HCT116 (cell line): ENCODE measurements around the gene EFHD1. TPM values are rescaled to one million over a fixed set of nuclear protein-coding genes. Genes with fewer than 3 reads are reported as not detected.

Source experiments
- ATAC-seq: fragments of 200-7000 bp; cut with Tn5 transposase; 2 replicates; pipeline ENCODE4 v1.9.1; 2020; ENCODE audit warnings: mild to moderate bottlenecking, moderate library complexity
- BruUV-seq: library from RNA; stranded (reverse); fragments of 400-500 nt; replicated peaks from 2 replicates; lab custom pipeline; 2021; lab: Mats Ljungman, UMichigan
- CTCF ChIA-PET: fragments of 300-600 bp; sonication (Branson Sonifier 250); formaldehyde crosslinking; loops from one replicate; lab custom pipeline; 2021; ENCODE audit warnings: antibody characterized with exemption; lab: Charles Lee
- POLR2A ChIA-PET: fragments of 300-600, 350-600 bp; sonication (Branson Sonifier 250); formaldehyde crosslinking; loops from one replicate; lab custom pipeline; 2021; ENCODE audit warnings: antibody characterized with exemption; lab: Charles Lee
- RAD21 ChIA-PET, 2 experiments: fragments of 300-600 bp; sonication (Branson Sonifier 250); formaldehyde crosslinking; loops; one replicate each; lab custom pipeline; 2023; ENCODE audit warnings: low total read pairs in 2 of 2; ENCODE audit not compliant: uncharacterized antibody in 2 of 2, unreplicated experiment in 2 of 2, low non-redundant PET in 1 of 2; lab: Charles Lee
- DNase-seq: peaks from one replicate; pipeline ENCODE4 v3.0.0-alpha.2; 2010; ENCODE audit warnings: low read depth, low spot score
- H2AFZ ChIP-seq: fragments of 200-600 bp; shearing (Covaris generic), sonication (generic); 2 replicates; pipeline ENCODE4 v1.6.1; 2017; ENCODE audit warnings: low read depth, mixed run types, mixed read lengths, antibody characterized with exemption, low read length; ENCODE audit not compliant: poor library complexity, severe bottlenecking
- H3K27ac ChIP-seq: 2 replicates; pipeline ENCODE4 v1.5.1; 2012; ENCODE audit warnings: low read depth, low read length
- H3K27me3 ChIP-seq: fragments of 200-600 bp; sonication (generic); 2 replicates; pipeline ENCODE4 v1.6.1; 2016; ENCODE audit warnings: mixed run types, low read length, mixed read lengths; ENCODE audit not compliant: insufficient read depth
- H3K36me3 ChIP-seq, 2 experiments: fragments of 200-500 bp in 1 of 2; fragments of 200-600 bp in 1 of 2; sonication (Bioruptor generic) in 1 of 2; sonication (generic) in 1 of 2; 2 replicates each; pipeline versions ENCODE4 v1.5.1 to v1.6.1; 2014 to 2016; ENCODE audit warnings: low read length in 2 of 2, inconsistent platforms in 1 of 2, mixed read lengths in 1 of 2, mixed run types in 1 of 2; ENCODE audit not compliant: insufficient read depth in 2 of 2, control insufficient read depth in 1 of 2
- H3K4me1 ChIP-seq, 2 experiments: fragments of 200-600 bp in 1 of 2; sonication (generic) in 1 of 2; 2 replicates each; pipeline versions ENCODE4 v1.5.1 to v1.6.1; 2012 to 2017; ENCODE audit warnings: low read length in 2 of 2, inconsistent platforms in 1 of 2, mild to moderate bottlenecking in 1 of 2, mixed read lengths in 1 of 2, mixed run types in 1 of 2, moderate library complexity in 1 of 2; ENCODE audit not compliant: insufficient read depth in 2 of 2, control insufficient read depth in 1 of 2
- H3K4me2 ChIP-seq: fragments of 200-600 bp; sonication (generic); 2 replicates; pipeline ENCODE4 v1.6.1; 2017; ENCODE audit warnings: mixed run types, low read length, mixed read lengths
- H3K4me3 ChIP-seq, 2 experiments: fragments of 200-600 bp in 1 of 2; sonication (generic) in 1 of 2; replicated peaks in 1 of 2; 2 replicates each; pipeline ENCODE4 v1.5.1; 2011 to 2016; ENCODE audit warnings: low read length in 2 of 2, control low read depth in 1 of 2, low read depth in 1 of 2, mild to moderate bottlenecking in 1 of 2, mixed read lengths in 1 of 2, mixed run types in 1 of 2
- H3K79me2 ChIP-seq: fragments of 200-600 bp; sonication (generic); 2 replicates; pipeline ENCODE4 v1.6.1; 2017; ENCODE audit warnings: mild to moderate bottlenecking, mixed run types, low read length, moderate library complexity, mixed read lengths; ENCODE audit not compliant: insufficient read depth
- H3K9ac ChIP-seq: fragments of 200-600 bp; sonication (generic); 2 replicates; pipeline ENCODE4 v1.6.1; 2016; ENCODE audit warnings: low read length, mixed read lengths
- H3K9me2 ChIP-seq: fragments of 200-600 bp; sonication (generic), shearing (Covaris generic); 2 replicates; pipeline ENCODE4 v1.6.1; 2017; ENCODE audit warnings: mixed run types, mild to moderate bottlenecking, moderate library complexity; ENCODE audit not compliant: insufficient read depth
- H3K9me3 ChIP-seq, 2 experiments: fragments of 200-500 bp in 1 of 2; fragments of 200-600 bp in 1 of 2; sonication (Bioruptor generic) in 1 of 2; sonication (generic) in 1 of 2; 2 replicates each; pipeline ENCODE4 v1.6.1; 2014 to 2017; ENCODE audit warnings: low read length in 2 of 2, mixed read lengths in 2 of 2, inconsistent platforms in 1 of 2, low read depth in 1 of 2, mild to moderate bottlenecking in 1 of 2, mixed run types in 1 of 2, moderate library complexity in 1 of 2; ENCODE audit not compliant: control insufficient read depth in 1 of 2, insufficient read depth in 1 of 2
- H4K20me1 ChIP-seq: fragments of 200-600 bp; sonication (generic), shearing (Covaris generic); 2 replicates; pipeline ENCODE4 v1.6.1; 2017; ENCODE audit warnings: mixed run types, mild to moderate bottlenecking, moderate library complexity; ENCODE audit not compliant: insufficient read depth
- CEBPB ChIP-seq: IDR thresholded peaks from 2 replicates; pipeline ENCODE4 v1.6.1; 2012; ENCODE audit warnings: low read depth
- ELF1 ChIP-seq: IDR thresholded peaks from 2 replicates; pipeline ENCODE4 v1.6.1; 2012; ENCODE audit warnings: low read depth, borderline replicate concordance
- EZH2 ChIP-seq: fragments of 200-600 bp; sonication (generic); IDR thresholded peaks from 2 replicates; pipeline ENCODE4 v1.6.1; 2017; ENCODE audit warnings: antibody characterized with exemption, mixed run types
- EZH2phosphoT487 ChIP-seq: fragments of 200-600 bp; IDR thresholded peaks from 2 replicates; pipeline ENCODE4 v1.6.1; 2018; ENCODE audit warnings: antibody characterized with exemption, borderline replicate concordance
- JUND ChIP-seq: IDR thresholded peaks from 2 replicates; pipeline ENCODE4 v1.6.1; 2012
- POLR2AphosphoS5 ChIP-seq: IDR thresholded peaks from 2 replicates; pipeline ENCODE4 v1.6.1; 2011; ENCODE audit warnings: mild to moderate bottlenecking, low read depth, low read length, moderate library complexity
- SRF ChIP-seq: IDR thresholded peaks from 2 replicates; pipeline ENCODE4 v1.6.1; 2012; ENCODE audit warnings: low read depth
- YY1 ChIP-seq: IDR thresholded peaks from 2 replicates; pipeline ENCODE4 v1.6.1; 2011; ENCODE audit warnings: low read length, low read depth, moderate library complexity, mild to moderate bottlenecking; ENCODE audit not compliant: insufficient replicate concordance; ENCODE audit errors: extremely low read depth
- intact Hi-C: fragments of 100-400 bp; cut with micrococcal nuclease; formaldehyde crosslinking; loops from 2 replicates; pipeline ENCODE4 v1.10.0; 2022
- total RNA-seq: library from RNA; stranded (reverse); gene quantifications from one replicate; pipeline ENCODE4 v1.2.1, GENCODE V29; 2021; ENCODE audit not compliant: unreplicated experiment
- TF ChIP-seq, protein P1 (sequence below): IDR thresholded peaks from 2 replicates; pipeline ENCODE4 v1.6.1; 2011; ENCODE audit warnings: mild to moderate bottlenecking, low read length, moderate library complexity; ENCODE audit not compliant: insufficient replicate concordance; ENCODE audit errors: extremely low read depth
- TF ChIP-seq, protein P2 (sequence below): IDR thresholded peaks from 2 replicates; pipeline ENCODE4 v1.6.1; 2012
- TF ChIP-seq, protein P3 (sequence below), 3 experiments: fragments of 200-600 bp in 1 of 3; sonication (generic) in 1 of 3; IDR thresholded peaks in 2 of 3; conservative IDR thresholded peaks in 1 of 3; 2 replicates each; pipeline ENCODE4 v1.5.1; 2012 to 2017; ENCODE audit warnings: low read depth in 2 of 3, low read length in 2 of 3, antibody characterized with exemption in 1 of 3, borderline replicate concordance in 1 of 3, control low read depth in 1 of 3, mild to moderate bottlenecking in 1 of 3, mixed read lengths in 1 of 3, mixed run types in 1 of 3, moderate library complexity in 1 of 3; ENCODE audit not compliant: insufficient read depth in 1 of 3
- TF ChIP-seq, protein P4 (sequence below): IDR thresholded peaks from 2 replicates; pipeline ENCODE4 v1.6.1; 2012
- TF ChIP-seq, protein P5 (sequence below): IDR thresholded peaks from 2 replicates; pipeline ENCODE4 v1.6.1; 2012; ENCODE audit warnings: low read depth

The EFHD1 gene
- total RNA-seq, 1 experiment from 2014 or later: 0.52 TPM

DNA sequence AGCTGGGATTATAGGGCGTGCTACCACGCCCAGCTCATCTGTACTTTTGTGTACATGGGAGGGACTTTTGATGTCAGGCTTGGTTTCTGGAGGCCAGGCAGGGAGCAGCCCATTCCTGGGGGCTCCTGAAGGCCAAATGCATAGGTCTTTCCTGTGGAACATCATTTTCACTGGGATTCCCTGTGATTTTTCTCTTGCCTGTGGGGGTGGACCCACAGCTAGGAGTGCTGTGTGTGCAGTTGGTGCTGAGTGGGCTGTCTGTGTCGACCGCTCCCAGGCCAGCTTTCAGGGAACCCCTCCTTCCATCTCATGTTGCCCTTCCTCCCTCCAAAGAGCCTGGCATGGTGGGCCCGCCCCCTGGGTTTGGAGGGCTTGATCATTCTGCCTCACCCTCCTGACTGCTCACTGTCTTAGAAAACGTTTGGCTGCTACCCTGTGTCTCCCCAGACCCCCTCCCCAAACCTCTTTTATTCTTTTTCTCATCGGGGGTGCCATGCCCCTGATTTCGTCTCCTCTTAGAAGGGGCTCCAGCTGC, 10.5 kb downstream of the EFHD1 start:
- RAD21 ChIA-PET: no interaction called here
- Histone ChIP-seq H3K27ac (no peak overlapping the region), H2AFZ (no peak overlapping the region), H4K20me1 (no peaks in the 10 kb centered on the region), H3K27me3 (no peaks in the 10 kb centered on the region), H3K9me2 (no peaks in the 10 kb centered on the region), H3K36me3 (no peaks in the 10 kb centered on the region), H3K9me3 (no peaks in the 10 kb centered on the region), H3K9ac (no peak overlapping the region), H3K4me3 (no peak overlapping the region), H3K79me2 (no peaks in the 10 kb centered on the region), H3K4me2 (no peak overlapping the region), H3K4me1 (no peaks in the 10 kb centered on the region)
- CTCF ChIA-PET: no interaction called here
- ATAC-seq (no peak), DNase-seq (no peak)
- BruUV-seq: no TSS peak
- intact Hi-C loops: no loop called here
- TF ChIP-seq, protein P1, sequence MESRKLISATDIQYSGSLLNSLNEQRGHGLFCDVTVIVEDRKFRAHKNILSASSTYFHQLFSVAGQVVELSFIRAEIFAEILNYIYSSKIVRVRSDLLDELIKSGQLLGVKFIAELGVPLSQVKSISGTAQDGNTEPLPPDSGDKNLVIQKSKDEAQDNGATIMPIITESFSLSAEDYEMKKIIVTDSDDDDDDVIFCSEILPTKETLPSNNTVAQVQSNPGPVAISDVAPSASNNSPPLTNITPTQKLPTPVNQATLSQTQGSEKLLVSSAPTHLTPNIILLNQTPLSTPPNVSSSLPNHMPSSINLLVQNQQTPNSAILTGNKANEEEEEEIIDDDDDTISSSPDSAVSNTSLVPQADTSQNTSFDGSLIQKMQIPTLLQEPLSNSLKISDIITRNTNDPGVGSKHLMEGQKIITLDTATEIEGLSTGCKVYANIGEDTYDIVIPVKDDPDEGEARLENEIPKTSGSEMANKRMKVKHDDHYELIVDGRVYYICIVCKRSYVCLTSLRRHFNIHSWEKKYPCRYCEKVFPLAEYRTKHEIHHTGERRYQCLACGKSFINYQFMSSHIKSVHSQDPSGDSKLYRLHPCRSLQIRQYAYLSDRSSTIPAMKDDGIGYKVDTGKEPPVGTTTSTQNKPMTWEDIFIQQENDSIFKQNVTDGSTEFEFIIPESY: no peak
- TF ChIP-seq, protein P2, sequence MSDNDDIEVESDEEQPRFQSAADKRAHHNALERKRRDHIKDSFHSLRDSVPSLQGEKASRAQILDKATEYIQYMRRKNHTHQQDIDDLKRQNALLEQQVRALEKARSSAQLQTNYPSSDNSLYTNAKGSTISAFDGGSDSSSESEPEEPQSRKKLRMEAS: no peak
- TF ChIP-seq POLR2AphosphoS5 (no peak), YY1 (no peak), EZH2phosphoT487 (no peak), ELF1 (no peak), EZH2 (no peak), CEBPB (no peak), SRF (no peak), JUND (no peak)
- TF ChIP-seq, protein P3, sequence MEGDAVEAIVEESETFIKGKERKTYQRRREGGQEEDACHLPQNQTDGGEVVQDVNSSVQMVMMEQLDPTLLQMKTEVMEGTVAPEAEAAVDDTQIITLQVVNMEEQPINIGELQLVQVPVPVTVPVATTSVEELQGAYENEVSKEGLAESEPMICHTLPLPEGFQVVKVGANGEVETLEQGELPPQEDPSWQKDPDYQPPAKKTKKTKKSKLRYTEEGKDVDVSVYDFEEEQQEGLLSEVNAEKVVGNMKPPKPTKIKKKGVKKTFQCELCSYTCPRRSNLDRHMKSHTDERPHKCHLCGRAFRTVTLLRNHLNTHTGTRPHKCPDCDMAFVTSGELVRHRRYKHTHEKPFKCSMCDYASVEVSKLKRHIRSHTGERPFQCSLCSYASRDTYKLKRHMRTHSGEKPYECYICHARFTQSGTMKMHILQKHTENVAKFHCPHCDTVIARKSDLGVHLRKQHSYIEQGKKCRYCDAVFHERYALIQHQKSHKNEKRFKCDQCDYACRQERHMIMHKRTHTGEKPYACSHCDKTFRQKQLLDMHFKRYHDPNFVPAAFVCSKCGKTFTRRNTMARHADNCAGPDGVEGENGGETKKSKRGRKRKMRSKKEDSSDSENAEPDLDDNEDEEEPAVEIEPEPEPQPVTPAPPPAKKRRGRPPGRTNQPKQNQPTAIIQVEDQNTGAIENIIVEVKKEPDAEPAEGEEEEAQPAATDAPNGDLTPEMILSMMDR (IDR thresholded peaks at IDR 0.05 in 2 of 3, conservative IDR thresholded peaks at IDR 0.05 in 1 of 3; ENCODE audit: borderline replicate concordance in 1 of 3, insufficient read depth in 1 of 3, low read depth in 2 of 3, low read length in 2 of 3): no peak
- TF ChIP-seq, protein P4, sequence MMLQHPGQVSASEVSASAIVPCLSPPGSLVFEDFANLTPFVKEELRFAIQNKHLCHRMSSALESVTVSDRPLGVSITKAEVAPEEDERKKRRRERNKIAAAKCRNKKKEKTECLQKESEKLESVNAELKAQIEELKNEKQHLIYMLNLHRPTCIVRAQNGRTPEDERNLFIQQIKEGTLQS: no peak
- TF ChIP-seq, protein P5, sequence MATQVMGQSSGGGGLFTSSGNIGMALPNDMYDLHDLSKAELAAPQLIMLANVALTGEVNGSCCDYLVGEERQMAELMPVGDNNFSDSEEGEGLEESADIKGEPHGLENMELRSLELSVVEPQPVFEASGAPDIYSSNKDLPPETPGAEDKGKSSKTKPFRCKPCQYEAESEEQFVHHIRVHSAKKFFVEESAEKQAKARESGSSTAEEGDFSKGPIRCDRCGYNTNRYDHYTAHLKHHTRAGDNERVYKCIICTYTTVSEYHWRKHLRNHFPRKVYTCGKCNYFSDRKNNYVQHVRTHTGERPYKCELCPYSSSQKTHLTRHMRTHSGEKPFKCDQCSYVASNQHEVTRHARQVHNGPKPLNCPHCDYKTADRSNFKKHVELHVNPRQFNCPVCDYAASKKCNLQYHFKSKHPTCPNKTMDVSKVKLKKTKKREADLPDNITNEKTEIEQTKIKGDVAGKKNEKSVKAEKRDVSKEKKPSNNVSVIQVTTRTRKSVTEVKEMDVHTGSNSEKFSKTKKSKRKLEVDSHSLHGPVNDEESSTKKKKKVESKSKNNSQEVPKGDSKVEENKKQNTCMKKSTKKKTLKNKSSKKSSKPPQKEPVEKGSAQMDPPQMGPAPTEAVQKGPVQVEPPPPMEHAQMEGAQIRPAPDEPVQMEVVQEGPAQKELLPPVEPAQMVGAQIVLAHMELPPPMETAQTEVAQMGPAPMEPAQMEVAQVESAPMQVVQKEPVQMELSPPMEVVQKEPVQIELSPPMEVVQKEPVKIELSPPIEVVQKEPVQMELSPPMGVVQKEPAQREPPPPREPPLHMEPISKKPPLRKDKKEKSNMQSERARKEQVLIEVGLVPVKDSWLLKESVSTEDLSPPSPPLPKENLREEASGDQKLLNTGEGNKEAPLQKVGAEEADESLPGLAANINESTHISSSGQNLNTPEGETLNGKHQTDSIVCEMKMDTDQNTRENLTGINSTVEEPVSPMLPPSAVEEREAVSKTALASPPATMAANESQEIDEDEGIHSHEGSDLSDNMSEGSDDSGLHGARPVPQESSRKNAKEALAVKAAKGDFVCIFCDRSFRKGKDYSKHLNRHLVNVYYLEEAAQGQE: no peak
- POLR2A ChIA-PET: no interaction called here
